ENCODE measurements around the gene SLC2A5.

Gene SLC2A5

GRCh38 chr1:9061252-9061960, 8.0 kb downstream of the SLC2A5 start:
- no peak for DNase-seq

GRCh38 chr1:9059891-9060744, 9.3 kb downstream of the SLC2A5 start:
- no peak for DNase-seq

- no peak for DNase-seq
Observed at GRCh38 chr1:9058465-9058864, 11.0 kb downstream of the SLC2A5 start.

GRCh38 chr1:9057851-9058250, 11.6 kb downstream of the SLC2A5 start:
- DNase-seq = no peak

GRCh38 chr1:9052272-9053049, 17.0 kb downstream of the SLC2A5 start:
- no peak for DNase-seq

GRCh38 chr1:9051379-9051778, 18.1 kb downstream of the SLC2A5 start:
- DNase-seq = no peak

GRCh38 chr1:9050803-9051202, 18.6 kb downstream of the SLC2A5 start:
- DNase-seq = no peak

- DNase-seq = no peak
Observed at GRCh38 chr1:9048551-9048950, 20.9 kb downstream of the SLC2A5 start.

- no peak for DNase-seq
Observed at GRCh38 chr1:9047019-9047418, 22.4 kb downstream of the SLC2A5 start.

GRCh38 chr1:9045861-9046510, 23.4 kb downstream of the SLC2A5 start:
- DNase-seq = no peak

- no peak for DNase-seq
Observed at GRCh38 chr1:9044236-9044635, 25.2 kb downstream of the SLC2A5 start.

GRCh38 chr1:9042272-9042671, 27.2 kb downstream of the SLC2A5 start:
- no peak for DNase-seq

GRCh38 chr1:9041116-9041779, 28.2 kb downstream of the SLC2A5 start:
- no peak for DNase-seq

GRCh38 chr1:9040659-9041030, 28.8 kb downstream of the SLC2A5 start:
- DNase-seq = no peak

- no peak for DNase-seq
Observed at GRCh38 chr1:9039761-9040658, 29.4 kb downstream of the SLC2A5 start.

GRCh38 chr1:9038881-9039760, 30.3 kb downstream of the SLC2A5 start:
- no peak for DNase-seq

GRCh38 chr1:9038338-9038650, 31.1 kb downstream of the SLC2A5 start:
- DNase-seq = no peak

GRCh38 chr1:9037476-9038337, 31.7 kb downstream of the SLC2A5 start:
- no peak for DNase-seq

GRCh38 chr1:9035226-9035625, 34.2 kb downstream of the SLC2A5 start:
- DNase-seq = no peak

- DNase-seq = no peak
Observed at GRCh38 chr1:9033363-9033762, 36.1 kb downstream of the SLC2A5 start.

Measured in stimulated activated CD4-positive, alpha-beta T cell treated with anti-CD3 and anti-CD28 coated beads, Interleukin-2, amount 100 ng/mL, for 48 hours (primary cell).